ENCODE data around the gene ANGPT4.

DNA sequence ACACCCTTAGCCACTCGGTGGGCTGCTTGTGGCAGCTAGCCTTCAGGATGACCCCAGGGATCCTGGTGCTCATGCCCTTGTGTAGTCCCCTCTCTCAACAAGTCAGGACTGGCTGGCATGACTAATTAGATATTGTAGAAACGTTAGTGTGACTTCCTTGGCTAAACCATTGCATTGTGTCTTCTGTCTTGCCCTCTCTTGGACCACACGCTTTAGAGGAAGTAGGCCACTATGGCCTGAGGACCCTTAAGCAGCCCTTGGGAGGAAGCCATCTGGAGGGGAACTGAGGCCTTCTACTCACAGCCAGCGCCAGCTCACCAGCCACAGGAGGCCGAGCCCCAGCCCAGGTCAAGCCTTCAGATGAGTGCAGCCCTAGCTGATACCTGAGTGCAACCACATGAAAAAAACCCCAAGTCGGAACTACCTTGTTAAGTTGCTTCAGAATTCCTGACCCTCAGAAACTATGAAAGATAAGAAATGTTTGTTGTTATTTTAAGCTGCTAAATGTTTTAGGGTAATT, 10.1 kb downstream of the ANGPT4 start:
- TF ChIP-seq, protein P1, sequence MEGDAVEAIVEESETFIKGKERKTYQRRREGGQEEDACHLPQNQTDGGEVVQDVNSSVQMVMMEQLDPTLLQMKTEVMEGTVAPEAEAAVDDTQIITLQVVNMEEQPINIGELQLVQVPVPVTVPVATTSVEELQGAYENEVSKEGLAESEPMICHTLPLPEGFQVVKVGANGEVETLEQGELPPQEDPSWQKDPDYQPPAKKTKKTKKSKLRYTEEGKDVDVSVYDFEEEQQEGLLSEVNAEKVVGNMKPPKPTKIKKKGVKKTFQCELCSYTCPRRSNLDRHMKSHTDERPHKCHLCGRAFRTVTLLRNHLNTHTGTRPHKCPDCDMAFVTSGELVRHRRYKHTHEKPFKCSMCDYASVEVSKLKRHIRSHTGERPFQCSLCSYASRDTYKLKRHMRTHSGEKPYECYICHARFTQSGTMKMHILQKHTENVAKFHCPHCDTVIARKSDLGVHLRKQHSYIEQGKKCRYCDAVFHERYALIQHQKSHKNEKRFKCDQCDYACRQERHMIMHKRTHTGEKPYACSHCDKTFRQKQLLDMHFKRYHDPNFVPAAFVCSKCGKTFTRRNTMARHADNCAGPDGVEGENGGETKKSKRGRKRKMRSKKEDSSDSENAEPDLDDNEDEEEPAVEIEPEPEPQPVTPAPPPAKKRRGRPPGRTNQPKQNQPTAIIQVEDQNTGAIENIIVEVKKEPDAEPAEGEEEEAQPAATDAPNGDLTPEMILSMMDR (IDR thresholded peaks at IDR 0.05; ENCODE audit: control extremely low read depth in 1 of 3, insufficient read depth in 1 of 3, low read depth in 1 of 3, low read length in 3 of 3), result no peak
- TF ChIP-seq CREB1 (IDR thresholded peaks at IDR 0.05) (no peak), JUN (IDR thresholded peaks at IDR 0.05; ENCODE audit: low read depth, low read length) (no peak), POLR2AphosphoS5 (IDR thresholded peaks at IDR 0.05; ENCODE audit: low read depth, low read length) (no peak), GABPA (IDR thresholded peaks at IDR 0.05; ENCODE audit: borderline replicate concordance, insufficient read depth, low read length) (no peak), KDM5A (IDR thresholded peaks at IDR 0.05; ENCODE audit: low read length) (no peak), YY1 (IDR thresholded peaks at IDR 0.05; ENCODE audit: low read depth, low read length) (no peak), SP1 (IDR thresholded peaks at IDR 0.05; ENCODE audit: low read depth, low read length) (no peak), RAD21 (IDR thresholded peaks at IDR 0.05 in 1 of 2, conservative IDR thresholded peaks at IDR 0.05 in 1 of 2; ENCODE audit: low read depth in 2 of 2, low read length in 2 of 2) (no peak)
- TF ChIP-seq, protein P2, sequence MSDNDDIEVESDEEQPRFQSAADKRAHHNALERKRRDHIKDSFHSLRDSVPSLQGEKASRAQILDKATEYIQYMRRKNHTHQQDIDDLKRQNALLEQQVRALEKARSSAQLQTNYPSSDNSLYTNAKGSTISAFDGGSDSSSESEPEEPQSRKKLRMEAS (IDR thresholded peaks at IDR 0.05), result no peak
